Measurements from ENCODE around the gene EVL. TPM values are rescaled to one million over a fixed set of nuclear protein-coding genes. Genes with fewer than 3 reads are reported as not detected.
A peak's percentile ranks its signal among the peaks of the same experiment; 100 is the strongest.

Gene EVL
- total and polyA plus RNA-seq, 2 donors (not counting 3 experiments of a cell fraction or from before 2014, with no cell fraction given), result 34.6 to 62.5 TPM

DNA sequence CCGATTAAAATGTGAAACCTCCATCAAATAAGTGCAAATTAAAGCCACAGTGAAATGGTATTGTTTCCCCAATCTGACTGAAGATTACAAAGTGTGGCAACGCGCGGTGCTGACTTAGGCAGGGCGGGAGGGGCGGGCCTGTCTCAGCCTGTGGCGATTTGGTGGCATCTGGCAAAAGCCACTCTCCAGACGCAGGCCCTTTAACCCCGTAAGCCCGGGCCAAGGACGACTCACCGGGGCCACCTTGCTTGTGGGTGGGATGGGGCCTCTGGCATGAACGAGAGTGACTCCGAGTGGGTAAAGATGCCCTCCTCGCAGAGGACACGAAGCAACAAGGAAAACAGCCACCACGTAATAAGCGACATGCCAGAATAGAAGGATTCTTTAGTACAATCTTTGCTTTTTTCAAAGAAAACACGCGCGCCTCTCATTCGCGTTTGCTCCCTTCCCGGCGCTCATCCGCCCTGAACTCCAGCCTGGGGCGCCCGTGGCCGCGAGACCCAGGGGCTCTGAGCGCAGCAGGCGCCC is 93.4 kb downstream of the EVL start:
- H3K79me2 ChIP-seq (ENCODE audit: control insufficient read depth, insufficient read depth, low read length), result no peaks in the 10 kb centered on the region
- no peak overlapping the region for H3K9ac ChIP-seq (replicated peaks; ENCODE audit: extremely low read depth, insufficient read depth, low read length)
- H3K4me2 ChIP-seq (ENCODE audit: insufficient read depth, low read length), result peak overlapping the region; percentile 9
- H2AFZ ChIP-seq (ENCODE audit: low read depth, low read length), result no peak overlapping the region
- CTCF ChIA-PET, result no interaction called here
- FAIRE-seq, result no peak
- H3K4me3 ChIP-seq (replicated peaks in 1 of 3; ENCODE audit: insufficient read depth in 1 of 3, low read depth in 1 of 3, low read length in 3 of 3), result no peak overlapping the region
- H3K9me1 ChIP-seq (replicated peaks; ENCODE audit: control insufficient read depth, extremely low read depth, insufficient read depth, low read length), result no peaks in the 10 kb centered on the region
- no peaks in the 10 kb centered on the region for H3K4me1 ChIP-seq (ENCODE audit: control insufficient read depth, extremely low read depth, insufficient read depth, low read length)
- no peaks in the 10 kb centered on the region for H3K9me3 ChIP-seq (replicated peaks; ENCODE audit: control insufficient read depth, insufficient read depth, low read length)
- H3K27me3 ChIP-seq (ENCODE audit: control insufficient read depth in 2 of 2, insufficient read depth in 2 of 2, low read length in 2 of 2), result peaks cover 14 to 20% of the 10 kb centered on the region in 2 experiments
- H3K27ac ChIP-seq (ENCODE audit: insufficient read depth, low read depth, low read length), result no peak overlapping the region
- POLR2A ChIA-PET, result no interaction called here
- dilution Hi-C loops (cut with MboI; ENCODE audit: extremely low pct_ligation_motif_present, low sequenced_read_pairs), result no loop called here
- intact Hi-C loops (cut with micrococcal nuclease), result no loop called here
- TF ChIP-seq POLR2A (IDR thresholded peaks at IDR 0.05; ENCODE audit: low read depth, low read length), result no peak
- no peak for TF ChIP-seq EZH2 (IDR thresholded peaks at IDR 0.05; ENCODE audit: borderline replicate concordance, low read depth, low read length, severe bottlenecking)
- TF ChIP-seq MYC (IDR thresholded peaks at IDR 0.05; ENCODE audit: low read depth, low read length), result no peak
- no peak for TF ChIP-seq JUN (IDR thresholded peaks at IDR 0.05; ENCODE audit: borderline replicate concordance, insufficient read depth, insufficient read length, low read depth)
- TF ChIP-seq CTCF (IDR thresholded peaks at IDR 0.05; ENCODE audit: extremely low read depth in 1 of 2, insufficient read depth in 1 of 2, low read depth in 1 of 2, low read length in 2 of 2), result no peak
- no peak for TF ChIP-seq MAX (IDR thresholded peaks at IDR 0.05; ENCODE audit: insufficient read depth, insufficient read length)
- TF ChIP-seq FOS (IDR thresholded peaks at IDR 0.05; ENCODE audit: borderline replicate concordance, insufficient read depth, low read length), result no peak
- TF ChIP-seq GATA2 (IDR thresholded peaks at IDR 0.05; ENCODE audit: insufficient read depth, insufficient read length, low read depth, low read length), result no peak
- TF ChIP-seq POLR2AphosphoS5 (IDR thresholded peaks at IDR 0.05; ENCODE audit: insufficient read depth, low read depth, low read length), result no peak
- H4K20me1 ChIP-seq (replicated peaks; ENCODE audit: control insufficient read depth, extremely low read depth, insufficient read depth, low read length), result no peaks in the 10 kb centered on the region
- DNase-seq (ENCODE audit: low read depth, low spot score), result no peak
- no TSS peak for BruUV-seq (replicated peaks)
- no peaks in the 10 kb centered on the region for H3K36me3 ChIP-seq (ENCODE audit: control insufficient read depth in 2 of 2, extremely low read depth in 1 of 2, insufficient read depth in 2 of 2, low read length in 2 of 2)

Measured in endothelial cell of umbilical vein (primary cell).